GM18526 (cell line): ENCODE measurements around the gene FAM184A.

Source experiments
- POLR2A ChIP-seq: IDR thresholded peaks from 3 replicates; pipeline ENCODE4 v1.6.1; 2011; ENCODE audit not compliant: insufficient read length; ENCODE audit errors: extremely low read depth

The FAM184A gene

DNA sequence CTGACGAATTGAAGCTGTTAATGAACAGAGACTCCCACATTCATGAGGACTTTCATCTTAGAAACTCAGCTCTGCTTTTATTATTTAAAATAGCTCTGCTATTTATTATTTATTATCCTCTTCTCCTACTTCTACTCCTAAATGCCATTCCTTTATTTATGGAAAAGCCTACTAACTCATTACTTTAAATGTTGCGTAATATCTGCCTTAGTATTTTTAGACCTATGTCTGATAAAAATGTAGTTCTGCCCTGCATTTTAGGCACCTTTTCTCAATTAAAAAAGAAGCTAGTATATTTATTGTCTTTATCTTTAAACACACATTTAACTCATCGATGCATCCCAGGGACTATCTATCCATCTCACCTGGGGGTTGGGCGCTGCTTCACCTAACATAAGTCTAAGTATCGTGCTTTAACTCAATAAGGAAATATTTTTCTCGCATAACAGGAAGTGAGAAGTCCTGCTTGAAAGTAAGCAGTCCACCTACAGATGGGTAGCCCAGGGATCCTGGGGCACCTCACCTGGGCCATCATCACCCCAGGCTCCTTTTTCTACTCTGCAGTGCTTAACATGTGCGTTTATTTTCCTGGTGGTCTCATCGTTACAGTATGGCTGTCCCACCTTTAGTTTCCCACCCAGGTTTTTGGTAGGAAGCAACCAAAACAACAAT lies 31.3 kb upstream of the FAM184A start:
- TF ChIP-seq POLR2A = no peak

DNA sequence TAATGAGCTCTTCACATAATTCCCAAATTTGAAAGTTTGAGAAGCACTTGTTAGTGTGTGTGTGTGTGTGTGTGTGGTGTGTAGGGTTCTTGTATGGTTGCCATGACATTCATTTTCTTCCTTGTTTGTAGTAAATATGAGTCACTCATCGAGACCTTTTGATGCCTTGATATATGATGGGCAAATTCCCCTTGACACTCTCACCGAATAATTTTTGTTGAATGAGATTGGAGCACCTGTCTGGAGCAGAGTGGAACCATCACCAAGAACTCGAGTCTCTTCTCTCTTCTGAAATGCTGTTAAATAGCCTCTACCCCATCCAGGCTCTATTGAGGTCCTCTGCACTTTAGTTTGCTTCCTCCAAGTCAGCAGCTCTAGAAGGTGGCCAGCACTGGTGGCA lies 29.6 kb upstream of the FAM184A start:
- TF ChIP-seq POLR2A = no peak

DNA sequence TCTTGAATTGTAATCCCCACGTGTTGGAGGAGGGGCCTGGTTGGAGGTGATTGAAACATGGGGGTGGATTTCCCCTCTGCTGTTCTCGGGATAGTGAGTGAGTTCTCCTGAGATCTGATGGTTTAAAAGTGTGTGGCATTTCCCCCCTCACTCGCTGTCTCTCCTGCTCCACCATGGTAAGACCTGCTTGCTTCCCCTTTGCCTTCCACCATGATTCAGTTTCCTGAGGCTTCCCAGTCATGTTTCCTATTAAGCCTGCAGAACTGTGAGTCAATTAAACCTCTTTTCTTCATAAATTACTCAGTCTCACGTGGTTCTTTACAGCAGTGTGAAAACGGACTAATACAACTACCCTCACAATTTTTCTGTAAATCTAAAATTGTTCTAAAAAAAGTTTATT lies 26.8 kb upstream of the FAM184A start:
- no peak for TF ChIP-seq POLR2A

DNA sequence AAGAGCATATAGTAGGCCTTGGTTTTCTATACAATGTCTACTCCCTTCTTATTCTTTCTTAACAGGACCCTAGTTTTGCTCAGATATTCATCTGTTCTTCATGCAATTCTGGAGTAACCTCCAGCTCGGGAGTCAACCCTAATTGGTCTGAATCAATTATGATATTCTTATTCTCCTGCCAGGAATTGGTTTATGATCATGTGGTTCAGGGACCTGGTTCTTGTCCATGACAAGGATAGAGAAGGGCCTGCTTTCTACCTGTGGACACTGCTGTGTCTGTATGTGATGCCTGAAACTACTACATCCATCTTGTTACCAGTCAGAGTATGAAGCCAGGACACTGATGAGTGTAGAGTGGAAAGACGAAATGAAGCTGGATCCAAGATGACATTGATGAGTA lies 24.4 kb upstream of the FAM184A start:
- TF ChIP-seq POLR2A = no peak

DNA sequence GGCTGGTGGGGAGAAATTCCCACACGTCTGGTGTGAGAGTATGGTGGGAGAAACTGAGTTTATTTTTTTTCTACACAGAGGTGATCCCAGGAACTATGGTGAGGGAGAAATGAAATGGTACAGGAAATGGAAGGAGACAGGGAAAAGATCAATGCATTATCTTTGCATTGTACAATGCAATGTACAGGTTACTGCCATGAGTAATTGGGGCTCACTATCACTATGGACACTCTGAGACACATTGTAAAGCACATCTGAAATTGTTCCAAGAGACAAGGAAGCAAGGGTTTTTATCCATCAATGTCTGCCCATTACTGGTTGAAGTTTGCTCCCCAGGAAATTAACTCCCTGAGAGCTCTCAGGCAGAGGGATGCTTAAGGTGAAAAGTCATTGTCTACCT lies 21.7 kb upstream of the FAM184A start:
- no peak for TF ChIP-seq POLR2A

DNA sequence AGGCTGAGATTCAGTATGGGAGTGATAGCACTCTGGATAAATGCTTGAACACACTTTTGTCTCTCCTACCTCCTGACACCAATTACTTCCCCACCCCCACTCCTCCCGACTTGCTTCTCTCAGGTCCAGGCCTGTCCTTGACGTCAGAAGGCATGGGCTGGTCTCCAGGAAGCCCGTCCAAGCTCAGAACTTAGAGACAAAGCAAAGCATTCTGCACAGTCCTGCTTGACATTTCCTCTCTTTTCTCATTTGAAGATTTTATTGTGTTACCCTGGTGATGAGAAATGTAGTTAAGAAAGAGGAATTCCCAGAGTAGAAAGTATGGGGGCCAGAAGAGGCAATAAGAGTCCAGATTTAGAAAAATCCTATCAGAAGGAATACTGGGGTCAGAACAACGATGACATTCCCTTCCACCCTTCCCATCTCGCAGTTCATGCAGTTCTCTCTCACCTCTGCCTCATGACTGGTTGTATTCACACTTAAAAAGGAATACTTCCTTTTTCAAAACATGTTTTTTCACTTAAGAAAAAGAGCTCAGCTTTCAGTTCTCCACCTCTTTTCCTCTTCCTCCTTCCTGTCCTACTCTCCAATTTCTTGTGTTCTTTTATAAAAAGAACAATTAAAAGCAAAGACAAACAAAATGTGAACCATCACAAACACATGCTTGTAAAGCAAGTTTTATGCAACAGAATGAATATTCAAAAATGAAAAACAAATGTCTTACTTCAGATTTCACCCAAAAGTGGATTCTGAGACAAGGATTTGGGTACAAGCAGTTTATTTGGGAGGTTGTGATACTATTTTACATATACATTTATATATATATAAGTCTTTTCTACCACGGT lies 18.5 kb upstream of the FAM184A start:
- no peak for TF ChIP-seq POLR2A

DNA sequence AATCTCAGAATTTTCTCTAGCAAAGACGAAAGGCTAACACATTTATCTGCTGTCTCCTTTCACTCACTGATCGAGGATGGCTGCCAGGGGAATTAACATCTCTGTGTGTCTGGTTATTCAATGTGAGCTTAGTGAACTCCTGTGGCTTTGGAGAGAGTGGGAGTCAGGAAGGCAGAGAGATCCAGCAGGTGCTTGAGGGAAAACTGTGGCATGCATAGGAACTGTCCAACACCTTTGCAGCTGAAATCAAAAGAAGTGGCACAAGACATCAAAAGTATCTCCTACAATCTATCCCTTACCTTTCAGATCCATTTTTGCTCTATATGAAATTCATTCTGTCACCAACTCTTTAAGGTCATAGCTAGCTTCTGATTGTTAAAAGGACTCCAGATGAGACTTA lies 11.8 kb upstream of the FAM184A start:
- TF ChIP-seq POLR2A = no peak

DNA sequence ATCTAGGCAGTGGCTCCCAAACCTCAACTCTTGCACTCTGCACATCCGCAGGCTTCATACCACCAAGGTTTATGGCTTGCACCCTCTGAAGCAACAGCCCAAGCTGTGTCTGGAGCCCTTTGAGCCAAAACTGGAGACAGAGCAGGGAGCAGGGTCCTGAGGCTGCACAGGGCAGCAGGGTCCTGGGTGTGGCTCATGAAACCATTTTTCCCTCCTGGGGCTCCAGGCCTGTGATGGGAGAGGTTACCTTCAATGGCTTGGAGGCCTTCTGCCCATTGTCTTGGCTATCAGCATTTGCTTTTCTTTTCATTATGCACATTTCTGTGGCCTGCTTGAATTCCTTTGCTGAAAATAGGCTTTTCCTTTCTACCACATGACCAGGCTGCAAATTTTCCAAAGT lies 6.3 kb upstream of the FAM184A start:
- TF ChIP-seq POLR2A = no peak

DNA sequence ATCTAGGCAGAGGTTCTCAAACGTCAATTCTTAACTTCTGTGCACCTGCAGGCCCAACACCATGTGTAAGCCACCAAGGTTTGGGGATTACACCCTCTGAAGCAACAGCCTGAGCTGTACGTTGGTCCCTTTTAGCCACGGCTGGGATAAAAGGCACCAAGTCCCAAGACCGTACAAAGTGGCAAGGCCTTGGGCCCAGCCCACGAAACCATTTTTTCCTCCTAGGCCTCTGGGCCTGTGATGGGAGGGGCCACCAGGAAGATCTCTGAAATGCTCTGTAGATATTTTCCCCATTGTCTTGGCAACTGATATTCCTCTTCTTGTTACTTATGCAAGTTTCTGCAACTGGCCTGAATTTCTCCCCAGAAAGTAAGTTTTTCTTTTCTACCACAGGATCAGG lies 4.5 kb upstream of the FAM184A start:
- no peak for TF ChIP-seq POLR2A

DNA sequence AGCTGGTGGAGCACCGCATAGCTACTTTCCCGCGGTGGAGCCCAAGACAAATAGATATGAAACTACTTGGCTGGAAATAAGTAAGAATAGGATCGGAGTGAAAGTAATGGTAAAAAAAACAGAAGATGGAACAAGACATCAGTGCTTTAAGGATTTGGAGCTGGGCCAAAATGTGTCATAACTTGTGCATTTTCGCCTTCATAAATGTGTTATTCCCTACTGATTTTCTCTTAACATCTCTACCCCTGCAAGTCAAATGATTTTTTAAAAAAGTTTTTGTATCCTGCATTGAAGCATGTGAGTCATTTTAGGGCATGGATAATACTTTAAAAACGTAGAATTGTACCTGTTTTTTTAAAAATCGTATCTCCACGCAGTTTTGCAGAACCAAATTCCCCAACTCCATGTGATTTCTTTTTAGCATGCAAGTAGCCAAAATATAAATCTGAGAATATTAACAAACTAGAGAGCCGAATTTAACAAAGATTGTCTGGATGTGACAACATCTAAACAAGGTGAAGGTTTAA lies 882 bp upstream of the FAM184A start:
- TF ChIP-seq POLR2A = no peak

DNA sequence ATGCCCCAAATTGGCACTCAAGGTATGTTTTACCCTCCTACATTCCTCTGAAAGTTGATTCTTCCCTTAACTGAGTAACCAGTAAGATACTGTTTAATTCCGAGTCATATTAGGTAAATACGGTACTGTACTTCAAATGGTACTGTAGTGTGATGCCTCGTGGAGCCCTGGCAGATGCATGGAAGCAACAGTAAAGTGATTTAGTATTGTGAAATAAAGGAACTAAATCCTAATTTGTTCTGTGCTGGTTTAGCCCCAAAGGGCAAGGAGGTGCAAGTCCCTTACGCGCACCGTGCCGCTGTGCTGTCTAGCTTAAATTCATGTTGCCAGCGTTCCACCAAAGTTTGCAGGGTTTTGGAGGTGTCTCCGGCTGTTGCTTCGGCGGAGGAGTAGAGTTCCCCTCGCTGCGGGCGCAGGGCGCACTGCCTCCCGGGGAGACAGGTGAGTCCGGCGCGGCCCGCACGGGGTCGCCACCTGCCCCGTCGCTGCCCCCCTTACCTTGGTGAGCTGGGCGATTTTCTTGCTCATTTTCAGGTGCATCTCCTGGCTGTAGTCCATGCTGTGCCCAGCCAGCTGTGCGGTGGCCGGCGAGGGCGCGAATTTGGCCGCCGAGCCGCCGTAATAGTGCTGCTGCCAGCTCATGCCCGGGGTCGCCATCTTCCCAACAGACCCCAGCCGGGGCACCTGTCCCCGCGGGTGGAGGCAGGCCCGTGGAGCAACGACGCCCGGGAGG lies 655 bp downstream of the FAM184A start:
- TF ChIP-seq POLR2A = no peak

DNA sequence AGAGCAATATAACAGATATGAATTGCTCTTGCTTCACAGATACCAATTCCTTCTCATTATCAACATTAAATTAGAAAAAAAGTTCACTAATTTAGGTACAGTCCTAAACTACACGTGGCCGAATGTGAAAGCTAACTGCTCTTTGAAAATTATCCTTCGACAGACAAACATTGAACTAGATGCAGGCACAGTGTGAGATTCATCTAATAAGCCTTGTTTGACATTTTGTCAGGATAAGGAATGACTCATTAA lies 1.1 kb downstream of the FAM184A start:
- TF ChIP-seq POLR2A = no peak

DNA sequence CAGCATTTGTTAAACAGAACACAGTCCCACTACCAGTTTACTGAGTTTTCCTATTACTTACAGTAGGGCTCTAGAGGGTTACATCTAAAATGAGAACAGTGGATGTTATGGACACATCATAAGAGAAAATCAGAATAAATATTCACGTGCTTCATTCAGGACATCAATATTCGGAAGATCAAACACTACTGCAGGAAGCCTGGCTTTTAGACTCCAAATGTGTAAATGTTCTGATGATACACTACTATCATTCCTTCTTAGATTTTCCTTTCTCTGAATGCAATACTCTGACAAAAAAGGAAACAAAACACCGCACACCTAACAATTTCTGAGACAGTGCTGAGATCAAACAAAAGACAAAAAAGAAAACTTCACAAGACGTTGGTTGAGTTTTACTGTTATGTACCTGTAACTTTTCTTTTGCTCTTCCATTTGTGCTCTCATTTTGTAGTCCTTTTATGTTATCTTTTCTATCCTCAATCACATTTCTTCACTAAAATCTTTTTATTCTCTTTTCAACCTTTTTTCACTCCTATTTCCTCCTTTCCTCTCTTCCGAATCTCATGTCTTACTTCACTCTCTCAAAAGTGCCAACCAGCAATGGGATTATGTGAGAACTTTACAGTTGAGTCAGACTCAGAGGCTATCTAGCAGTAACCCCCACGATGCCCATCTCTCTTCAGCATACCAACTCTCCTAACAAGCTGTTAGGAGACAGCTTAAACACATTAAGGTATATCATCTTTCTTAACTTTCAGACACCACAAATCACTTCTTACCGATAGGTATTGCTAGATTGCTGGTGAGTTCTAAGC lies 1.7 kb downstream of the FAM184A start:
- no peak for TF ChIP-seq POLR2A

DNA sequence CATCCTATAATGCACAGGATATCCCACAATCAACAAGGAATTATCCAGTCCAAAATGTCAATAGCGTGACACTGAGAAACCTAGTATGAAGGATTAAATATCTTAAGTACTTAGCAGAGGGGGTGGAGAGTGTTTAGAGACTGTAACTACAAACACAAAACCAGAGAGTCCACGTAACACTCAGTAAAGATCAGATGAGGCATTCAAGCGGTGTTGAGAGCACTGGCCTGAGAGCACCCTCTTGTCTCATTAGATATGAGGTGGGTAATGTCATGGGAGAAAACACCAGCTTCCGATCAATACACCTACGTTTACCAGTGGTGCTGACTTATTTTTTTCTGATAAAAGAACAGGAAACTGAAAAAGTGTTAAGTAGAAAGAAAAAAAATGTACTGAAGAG lies 2.3 kb downstream of the FAM184A start:
- TF ChIP-seq POLR2A = no peak
